ENCODE measurements around the gene NSUN6.
A peak's percentile ranks its signal among the peaks of the same experiment; 100 is the strongest.
"Not testable (repeated sequence)": the region's sequence is repeated elsewhere in the genome, so short reads cannot be mapped to it uniquely, and the experiment has no call there.

Gene NSUN6

GRCh38 chr10:18659125-18659818 is 7.9 kb upstream of the NSUN6 start, which contains the start of gene ARL5B:
Gene ARL5B (plus strand): TSS chr10:18659431. CDS start chr10:18659638, 207 bp downstream.
- peak; percentile 97 for DNase-seq

- no peak for DNase-seq
These were observed 7.1 kb upstream of the NSUN6 start for GRCh38 chr10:18658271-18659124.

- DNase-seq: no peak
These were observed 5.3 kb upstream of the NSUN6 start for GRCh38 chr10:18656724-18657123.

- no peak for DNase-seq
These were observed 1.7 kb upstream of the NSUN6 start for GRCh38 chr10:18653112-18653511.

- DNase-seq: no peak
These were observed 886 bp downstream of the NSUN6 start for GRCh38 chr10:18650404-18650997.

- DNase-seq: no peak
These were observed 1.9 kb downstream of the NSUN6 start for GRCh38 chr10:18649364-18649959.

GRCh38 chr10:18647945-18648344 is 3.4 kb downstream of the NSUN6 start:
- no peak for DNase-seq

GRCh38 chr10:18647151-18647550 is 4.2 kb downstream of the NSUN6 start:
- DNase-seq: no peak

- not testable (repeated sequence) for DNase-seq
These were observed 11.7 kb downstream of the NSUN6 start for GRCh38 chr10:18639719-18640118.

GRCh38 chr10:18637400-18637799 is 14.0 kb downstream of the NSUN6 start:
- DNase-seq: not testable (repeated sequence)

- DNase-seq: no peak
These were observed 15.4 kb downstream of the NSUN6 start for GRCh38 chr10:18635995-18636394.

GRCh38 chr10:18632500-18632899 is 18.9 kb downstream of the NSUN6 start:
- DNase-seq: not testable (repeated sequence)

- peak; percentile 70 for DNase-seq
These were observed 23.9 kb downstream of the NSUN6 start for GRCh38 chr10:18627452-18628018.

GRCh38 chr10:18625886-18626285 is 25.5 kb downstream of the NSUN6 start:
- DNase-seq: no peak

GRCh38 chr10:18623671-18624070 is 27.7 kb downstream of the NSUN6 start:
- not testable (repeated sequence) for DNase-seq

GRCh38 chr10:18620856-18621255 is 30.5 kb downstream of the NSUN6 start:
- no peak for DNase-seq

GRCh38 chr10:18619016-18619415 is 32.4 kb downstream of the NSUN6 start:
- DNase-seq: no peak

GRCh38 chr10:18616337-18616736 is 35.0 kb downstream of the NSUN6 start:
- no peak for DNase-seq

GRCh38 chr10:18615618-18616017 is 35.8 kb downstream of the NSUN6 start:
- DNase-seq: no peak

GRCh38 chr10:18611168-18611567 is 40.2 kb downstream of the NSUN6 start:
- no peak for DNase-seq

- DNase-seq: no peak
These were observed 40.9 kb downstream of the NSUN6 start for GRCh38 chr10:18610517-18610916.

GRCh38 chr10:18608596-18608995 is 42.8 kb downstream of the NSUN6 start:
- DNase-seq: no peak
